HuH-7 (cell line): ENCODE results near the gene LCN10.
"Not testable (repeated sequence)": the region's sequence is repeated elsewhere in the genome, so short reads cannot be mapped to it uniquely, and the experiment has no call there.

Experiments
- DNase-seq: peaks from one replicate; pipeline ENCODE4 v3.0.0; 2011; ENCODE audit warnings: low spot score

The LCN10 gene

DNA sequence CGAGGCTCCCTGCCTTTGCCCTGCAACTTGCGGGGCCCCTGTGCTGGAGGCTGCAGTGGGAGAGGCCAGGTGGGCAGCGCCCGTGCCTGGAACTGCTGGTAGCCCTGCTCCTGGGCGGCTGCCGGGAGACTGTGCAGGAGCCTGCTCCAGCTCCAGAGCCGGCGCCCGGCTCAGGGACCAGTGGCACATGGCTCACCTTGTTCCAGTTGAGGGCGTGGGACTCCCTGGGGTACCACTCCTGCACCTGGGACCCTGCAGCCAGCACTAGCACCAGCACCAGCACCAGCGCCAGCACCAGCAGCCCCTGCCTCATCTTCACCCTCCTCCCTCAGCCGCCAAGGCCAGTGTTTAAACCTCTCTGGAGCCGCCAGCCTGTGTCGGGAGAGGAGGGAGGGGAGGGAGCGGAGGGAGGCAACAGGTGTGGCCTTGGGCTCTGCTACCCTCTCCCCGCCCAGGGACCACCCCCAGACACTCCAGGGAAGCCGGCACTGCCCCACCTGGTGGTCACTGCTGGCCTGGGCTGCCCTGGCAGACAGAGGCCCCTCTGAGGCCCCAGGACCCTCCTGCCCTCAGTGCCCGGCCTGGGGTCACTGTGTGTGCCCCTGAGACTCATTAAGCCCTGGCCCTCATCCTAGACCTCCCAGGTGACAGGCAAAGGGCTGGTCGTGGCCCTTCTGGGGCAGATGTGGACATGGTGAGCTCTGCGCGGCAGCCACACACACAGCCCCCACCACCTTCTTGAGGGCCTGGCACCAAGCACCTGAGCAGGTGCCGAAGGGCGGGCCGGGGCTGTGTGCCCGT is at the start of gene LCN10:
LCN10 (minus strand) TSS at position 350 of the 801 bp plus-strand sequence; CDS start at position 313, 37 bp downstream.
- peak; percentile 94 for DNase-seq

DNA sequence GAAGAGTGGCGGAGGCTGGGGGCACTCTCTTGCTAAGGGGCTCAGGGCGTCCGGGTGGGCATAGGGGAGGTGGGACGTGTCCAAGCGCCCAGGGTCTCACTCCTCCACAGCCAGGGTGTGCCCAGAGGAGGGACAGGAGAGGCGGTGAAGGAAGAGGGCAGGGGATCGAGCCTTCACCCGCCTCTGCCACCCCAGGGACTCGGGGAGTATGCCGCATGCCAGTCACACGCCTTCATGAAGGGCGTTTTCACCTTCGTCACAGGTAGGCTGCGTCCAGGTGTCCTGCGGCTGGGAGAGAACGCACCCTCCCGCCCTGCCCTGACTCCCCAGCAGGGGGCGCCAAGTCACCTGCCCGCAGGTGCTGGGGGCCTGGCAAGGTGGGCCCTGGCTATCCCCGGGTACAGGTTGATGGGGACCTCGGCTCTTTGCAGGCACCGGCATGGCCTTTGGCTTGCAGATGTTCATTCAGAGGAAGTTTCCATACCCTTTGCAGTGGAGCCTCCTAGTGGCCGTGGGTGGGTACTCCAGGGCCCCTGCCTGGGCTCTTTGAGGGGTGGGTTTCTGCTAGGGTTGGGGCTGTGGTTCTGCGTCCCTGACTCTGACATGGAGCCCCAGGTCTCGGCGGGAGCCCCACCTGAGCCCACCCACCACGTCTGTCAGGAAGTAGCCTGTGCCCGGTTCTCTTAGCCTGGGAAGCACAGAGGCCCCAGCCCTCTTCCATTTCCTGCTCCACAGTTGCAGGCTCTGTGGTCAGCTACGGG is 49.0 kb upstream of the LCN10 start:
- DNase-seq: peak; percentile 49

DNA sequence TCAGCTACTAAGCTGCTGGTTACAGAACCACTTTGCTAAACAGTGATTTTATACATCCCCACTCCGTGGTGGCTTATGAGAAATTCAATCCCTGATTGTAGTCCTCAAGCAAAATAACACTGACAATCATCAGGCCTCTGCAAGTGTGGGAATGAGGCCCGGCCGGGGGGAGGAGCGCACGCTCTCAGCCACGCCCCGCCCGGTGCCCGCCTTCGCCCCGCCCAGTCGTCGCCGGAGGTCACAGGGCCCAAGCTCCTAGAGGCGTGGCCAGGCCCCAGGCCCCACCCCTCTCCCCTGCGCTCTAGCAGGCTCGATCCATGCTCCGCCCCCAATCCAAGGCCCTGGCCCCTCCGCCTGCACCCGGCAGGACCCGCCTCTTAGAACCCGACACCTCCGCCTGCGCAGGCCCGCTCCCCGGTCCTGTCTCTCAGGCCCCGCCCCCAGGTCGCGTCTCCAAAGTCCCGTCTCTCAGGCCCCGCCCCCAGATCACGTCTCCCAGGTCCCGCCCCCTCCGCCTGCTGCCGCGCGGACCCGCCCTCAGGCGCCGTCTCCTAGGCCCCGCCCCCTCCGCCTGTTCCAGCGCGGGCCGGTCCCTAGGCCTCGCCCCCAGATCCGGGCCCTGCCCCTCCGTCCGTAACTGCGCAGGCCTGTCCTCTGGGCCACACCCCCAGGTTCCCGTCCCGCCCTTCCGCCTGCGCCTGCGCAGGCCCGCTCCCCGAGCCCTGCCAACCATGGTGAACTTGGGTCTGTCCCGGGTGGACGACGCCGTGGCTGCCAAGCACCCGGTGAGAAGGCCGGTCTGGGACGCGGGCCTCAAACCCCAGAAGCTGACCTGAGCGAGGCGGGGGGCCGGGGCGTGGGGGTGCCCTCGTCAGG is 48.1 kb upstream of the LCN10 start, which contains the start of gene TMEM141:
TMEM141 (plus strand) TSS at position 705 of the 876 bp plus-strand sequence; CDS start at position 732, 27 bp downstream.
- peak; percentile 93 for DNase-seq

DNA sequence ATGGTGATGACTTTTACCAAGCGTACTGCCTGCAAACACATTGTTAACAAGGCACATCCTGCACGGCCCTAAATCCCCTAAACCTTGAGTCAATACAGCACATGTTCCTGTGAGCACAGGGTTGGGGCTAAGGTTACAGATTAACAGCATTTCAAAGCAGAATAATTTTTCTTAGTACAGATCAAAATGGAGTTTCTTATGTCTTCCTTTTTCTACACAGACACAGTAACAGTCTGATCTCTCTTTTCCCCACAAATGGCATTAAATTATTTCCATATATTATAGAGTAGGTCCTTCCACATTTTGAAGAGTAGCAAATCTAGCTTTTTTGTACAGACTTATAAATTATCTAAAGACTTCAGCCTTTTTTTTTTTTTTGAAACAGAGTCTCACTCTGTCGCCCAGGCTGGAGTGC is 46.8 kb upstream of the LCN10 start:
- no peak for DNase-seq

DNA sequence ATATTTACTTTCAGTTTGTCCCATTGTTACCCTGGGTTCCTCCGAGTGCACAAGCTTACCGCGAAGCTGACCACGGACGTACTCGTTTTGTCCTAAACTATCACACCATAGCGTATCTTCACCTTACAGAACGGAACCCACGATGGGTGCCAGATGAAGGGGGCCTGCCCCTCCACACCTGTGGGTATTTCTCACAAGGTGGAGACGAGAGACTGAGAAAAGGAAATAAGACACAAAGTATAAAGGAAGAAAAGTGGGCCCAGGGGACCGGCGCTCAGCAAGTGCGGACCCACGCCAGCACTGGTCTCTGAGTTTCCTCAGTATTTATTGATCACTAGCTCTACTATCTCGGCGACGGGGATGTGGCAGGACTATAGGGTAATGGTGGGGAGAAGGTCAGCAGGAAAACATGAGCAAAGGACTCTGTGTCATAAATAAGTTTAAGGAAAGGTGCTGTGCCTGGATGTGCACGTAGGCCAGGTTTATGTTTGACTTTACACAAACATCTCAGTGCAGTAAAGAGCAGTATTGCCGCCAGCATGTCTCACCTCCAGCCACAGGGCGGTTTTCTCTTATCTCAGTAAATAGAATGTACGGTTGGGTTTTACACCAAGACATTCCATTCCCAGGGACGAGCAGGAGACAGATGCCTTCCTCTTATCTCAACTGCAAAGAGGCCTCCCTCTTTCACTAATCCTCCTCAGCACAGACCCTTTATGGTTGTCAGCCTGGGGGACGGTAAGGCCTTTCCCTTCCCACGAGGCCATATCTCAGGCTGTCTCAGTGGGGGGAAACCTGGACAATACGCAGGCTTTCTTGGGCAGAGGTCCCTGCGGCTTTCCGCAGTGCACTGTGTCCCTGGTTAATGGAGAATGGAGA is 46.1 kb upstream of the LCN10 start:
- not testable (repeated sequence) for DNase-seq

DNA sequence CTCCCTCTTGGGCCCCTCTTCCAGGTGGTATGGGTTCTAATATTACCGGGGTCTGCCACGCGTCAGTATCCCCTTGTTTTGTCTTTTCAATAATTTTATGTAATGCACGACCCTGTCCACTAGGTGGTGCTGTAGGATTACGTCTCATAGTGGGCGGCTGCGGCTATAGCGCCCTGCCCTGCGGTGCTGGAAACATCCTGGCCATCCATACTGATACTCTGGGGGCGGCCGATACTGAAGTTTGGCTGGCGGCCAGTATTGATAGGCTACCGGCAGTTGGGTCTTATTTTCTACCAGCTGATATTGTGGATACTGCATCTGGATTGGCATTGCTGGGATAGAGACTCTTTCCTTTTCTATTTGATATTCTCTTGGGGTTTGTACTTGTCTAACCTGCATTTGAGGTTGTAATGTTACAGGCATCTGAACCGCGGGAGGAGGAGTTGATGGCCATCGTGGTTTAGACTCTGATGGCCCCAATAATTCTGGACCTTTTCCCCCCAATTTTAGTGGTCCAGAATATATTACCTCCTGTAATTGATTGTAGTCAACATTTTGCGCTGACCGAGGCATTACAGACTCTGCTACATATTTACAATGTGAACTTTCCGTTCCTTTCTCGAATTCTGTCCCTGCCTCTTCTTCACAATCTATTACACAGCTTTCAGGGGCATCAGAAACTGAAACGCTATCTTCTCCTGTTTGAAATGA is 45.1 kb upstream of the LCN10 start:
- DNase-seq: peak; percentile 77

DNA sequence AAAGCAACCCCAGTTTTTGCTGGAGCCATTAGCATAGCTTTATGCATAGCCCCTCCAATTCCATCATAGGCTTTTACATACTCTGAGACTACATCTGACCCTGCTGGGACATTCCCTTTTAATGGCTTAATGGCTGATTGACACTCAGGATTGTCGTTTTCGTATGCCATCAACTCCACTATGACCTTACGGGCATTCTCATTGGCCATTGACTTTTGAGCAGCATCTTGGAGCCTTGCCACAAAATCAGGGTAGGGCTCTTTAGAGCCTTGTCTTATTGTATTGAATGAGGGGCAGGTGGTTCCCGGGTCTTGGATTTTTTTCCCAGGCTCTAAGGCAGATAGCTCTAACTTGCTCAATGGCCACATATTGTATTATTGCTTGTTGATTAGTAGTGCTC is 44.2 kb upstream of the LCN10 start:
- not testable (repeated sequence) for DNase-seq

DNA sequence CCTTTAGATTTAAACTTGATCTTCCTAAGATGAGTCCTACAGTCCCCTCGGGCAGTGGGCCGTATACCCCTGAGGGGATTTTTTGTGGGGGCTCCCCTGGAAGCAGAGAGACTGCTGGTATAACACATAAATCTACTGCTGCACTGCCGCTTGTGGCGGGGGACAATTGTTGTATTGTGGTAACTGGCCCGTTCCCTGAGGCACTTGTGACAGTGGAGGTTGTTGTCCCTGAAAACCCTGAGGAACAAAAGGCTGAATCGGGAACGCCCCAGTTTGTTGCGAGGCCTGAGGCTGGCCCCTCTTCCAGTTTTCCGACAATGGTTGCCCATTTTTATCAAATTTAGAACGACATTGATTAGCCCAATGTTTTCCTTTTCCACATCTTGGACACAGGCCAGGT is 43.7 kb upstream of the LCN10 start:
- no peak for DNase-seq

DNA sequence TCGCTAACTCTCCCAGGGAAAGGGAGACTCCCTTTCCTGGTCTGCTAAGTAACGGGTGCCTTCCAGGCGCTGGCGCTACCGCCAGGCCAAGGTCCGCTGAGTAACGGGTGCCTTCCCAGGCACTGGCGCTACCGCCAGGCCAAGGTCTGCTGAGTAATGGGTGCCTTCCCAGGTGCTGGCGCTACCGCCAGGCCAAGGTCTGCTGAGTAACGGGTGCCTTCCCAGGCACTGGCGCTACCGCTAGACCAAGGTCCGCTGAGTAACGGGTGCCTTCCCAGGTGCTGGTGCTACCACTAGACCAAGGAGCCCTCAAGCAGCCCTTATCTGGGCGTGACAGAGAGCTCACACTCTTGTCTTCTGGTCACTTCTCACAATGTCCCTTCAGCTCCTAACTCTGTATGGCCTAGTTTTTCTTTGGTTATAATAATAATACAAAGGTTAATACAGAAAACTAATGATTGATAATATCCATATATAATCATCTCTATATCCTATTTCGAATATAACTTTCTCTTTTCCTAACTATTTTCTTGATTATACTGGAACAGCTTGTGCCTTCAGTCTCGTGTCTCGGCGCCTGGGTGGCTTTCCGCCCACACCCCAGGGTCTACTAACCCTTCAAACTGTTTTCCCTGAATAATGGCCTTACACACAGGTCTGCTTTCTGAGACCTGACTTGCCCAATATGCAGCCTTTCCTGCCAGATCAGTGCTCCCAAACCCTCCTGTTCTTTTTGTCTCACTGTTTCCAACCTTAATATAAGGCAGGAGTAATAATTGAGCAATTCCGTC is 43.0 kb upstream of the LCN10 start:
- DNase-seq: not testable (repeated sequence)

DNA sequence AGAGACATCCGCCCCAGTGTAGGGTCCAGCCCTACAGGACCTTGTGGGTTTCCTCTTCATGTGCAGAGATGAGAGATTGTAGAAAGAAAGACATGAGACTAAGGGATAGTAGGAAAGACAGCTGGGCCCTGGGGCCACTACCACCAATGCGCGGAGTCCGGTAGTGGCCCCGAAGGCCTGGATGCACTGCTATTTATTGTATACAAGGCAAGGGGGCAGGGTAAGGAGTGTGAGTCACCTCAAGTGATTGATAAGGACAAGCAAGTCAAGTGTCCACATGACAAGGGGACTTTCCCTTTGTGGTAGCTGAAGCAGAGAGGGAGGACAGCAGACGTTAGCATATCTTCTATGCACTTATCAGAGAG is 42.2 kb upstream of the LCN10 start:
- DNase-seq: no peak

DNA sequence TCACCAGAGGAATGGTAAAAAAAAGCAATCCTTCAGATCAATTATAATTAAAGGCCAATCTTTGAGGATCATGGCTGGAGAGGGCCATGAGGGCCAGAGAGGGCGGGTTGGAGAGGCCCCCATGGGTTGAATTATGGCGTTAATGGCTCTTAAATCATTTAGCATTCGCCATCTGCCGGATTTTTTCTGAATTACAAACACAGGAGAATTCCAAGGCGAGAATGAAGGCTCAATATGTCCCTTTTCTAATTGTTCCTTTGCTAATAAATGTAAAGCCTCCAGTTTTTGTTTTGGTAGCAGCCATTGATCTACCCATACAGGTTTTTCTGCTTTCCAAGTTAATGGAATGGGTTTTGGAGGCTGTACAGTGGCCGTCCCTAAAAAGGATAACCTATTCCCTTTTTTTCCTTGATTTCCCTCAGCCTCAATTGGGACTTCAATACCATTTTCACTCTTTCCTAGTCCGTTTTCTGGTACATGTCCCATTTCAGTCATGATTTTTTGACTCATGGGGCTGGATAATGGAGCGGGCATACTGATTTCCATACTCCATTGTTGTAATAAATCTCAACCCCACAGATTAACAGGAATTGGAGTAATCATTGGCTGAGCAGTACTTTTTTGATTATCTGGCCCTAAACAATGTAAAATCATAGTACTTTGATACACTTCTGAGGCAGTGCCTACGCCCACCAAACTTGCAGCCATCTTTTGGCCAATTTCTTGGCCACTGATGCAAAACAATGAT is 41.7 kb upstream of the LCN10 start:
- DNase-seq: no peak

DNA sequence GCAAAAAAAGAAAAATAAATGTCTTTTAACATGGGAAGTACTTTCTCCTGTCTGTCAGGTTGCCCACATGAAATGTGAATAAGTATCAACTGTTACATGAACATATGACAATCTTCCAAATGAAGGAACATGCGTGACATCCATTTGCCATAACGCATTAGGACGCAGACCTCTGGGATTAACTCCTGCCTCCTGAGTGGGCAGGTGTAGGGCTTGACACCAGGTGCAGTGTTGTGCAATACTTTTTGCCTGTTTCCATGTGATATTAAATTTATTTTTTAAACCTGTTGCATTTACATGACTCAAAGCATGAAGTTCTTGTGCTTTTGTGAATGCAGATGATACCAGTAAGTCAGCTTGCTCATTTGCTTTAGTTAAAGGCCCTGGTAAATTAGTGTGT is 39.7 kb upstream of the LCN10 start:
- no peak for DNase-seq

DNA sequence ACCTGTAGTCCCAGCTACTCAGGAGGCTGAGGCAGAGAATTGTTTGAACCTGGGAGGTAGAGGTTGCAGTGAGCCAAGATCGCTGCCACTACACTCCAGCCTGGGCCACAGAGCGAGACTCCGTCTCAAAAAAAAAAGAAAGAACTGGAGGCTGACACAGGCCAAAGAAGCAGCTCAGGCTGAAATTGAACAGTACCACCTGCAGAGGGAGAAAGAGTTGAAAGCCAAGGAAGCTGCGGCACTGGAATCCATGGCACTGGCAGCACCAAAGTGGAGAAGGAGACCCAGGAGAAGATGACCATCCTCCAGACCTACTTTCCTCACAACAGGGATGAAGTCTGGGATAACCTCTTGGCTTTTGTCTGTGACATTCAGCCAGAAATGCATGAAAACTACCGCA is 37.1 kb upstream of the LCN10 start:
- DNase-seq: no peak

DNA sequence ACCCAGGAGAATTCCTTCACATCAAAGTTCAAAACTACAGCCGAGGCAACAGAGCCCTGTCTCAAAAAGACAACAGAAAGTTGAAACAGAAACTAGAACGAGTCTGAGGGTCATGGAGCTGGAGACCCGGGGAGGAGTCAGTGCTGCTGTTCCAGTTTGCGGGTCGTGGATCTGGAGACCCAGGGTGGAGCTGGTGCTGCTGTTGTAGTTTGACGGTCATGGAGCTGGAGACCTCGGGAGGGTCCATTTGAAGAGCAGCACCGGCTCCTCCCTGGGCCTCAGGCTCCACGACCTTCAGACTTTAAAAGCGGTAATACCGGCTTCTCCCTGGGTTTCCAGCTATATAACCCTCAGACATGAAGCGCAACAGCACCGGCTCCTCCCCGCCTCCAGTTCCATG is 34.6 kb upstream of the LCN10 start:
- DNase-seq: no peak

DNA sequence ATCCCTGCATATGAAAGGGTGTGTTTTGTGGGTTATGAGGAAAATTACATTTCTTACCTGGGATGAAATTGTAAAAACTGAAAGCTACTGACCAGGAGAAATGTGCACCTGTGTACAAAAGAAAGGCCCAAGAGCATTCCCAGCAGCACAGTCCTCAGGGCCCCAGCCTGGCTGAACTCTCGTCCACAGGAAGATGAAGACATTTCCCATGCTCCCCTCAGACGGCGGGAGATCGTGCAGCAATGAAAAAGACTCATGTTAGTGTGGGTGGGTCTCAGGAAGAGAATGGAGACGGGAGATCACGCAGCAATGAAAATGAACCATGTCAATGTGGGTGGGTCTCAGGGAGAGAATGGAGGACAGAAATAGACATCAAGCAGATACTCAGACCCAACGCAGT is 34.2 kb upstream of the LCN10 start:
- no peak for DNase-seq

DNA sequence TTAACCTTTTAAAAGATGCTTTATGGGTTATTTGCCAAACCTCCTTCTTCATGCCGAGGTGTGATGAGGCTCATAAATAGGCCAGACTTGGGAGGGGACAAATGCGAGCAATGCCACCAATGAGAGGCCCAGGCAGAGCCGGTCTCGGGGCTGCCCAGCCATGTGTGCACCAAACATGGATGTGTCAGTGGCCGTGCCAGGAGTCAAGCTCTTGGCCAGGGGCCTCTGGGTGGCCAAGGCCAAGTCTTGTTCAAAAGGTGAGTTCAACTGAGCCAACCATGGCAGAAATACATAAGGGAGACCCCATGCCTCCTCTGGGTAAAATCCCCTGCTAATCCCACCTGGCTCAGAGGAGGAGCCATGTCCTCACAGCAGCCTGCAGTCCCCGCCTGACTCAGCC is 32.5 kb upstream of the LCN10 start:
- no peak for DNase-seq

DNA sequence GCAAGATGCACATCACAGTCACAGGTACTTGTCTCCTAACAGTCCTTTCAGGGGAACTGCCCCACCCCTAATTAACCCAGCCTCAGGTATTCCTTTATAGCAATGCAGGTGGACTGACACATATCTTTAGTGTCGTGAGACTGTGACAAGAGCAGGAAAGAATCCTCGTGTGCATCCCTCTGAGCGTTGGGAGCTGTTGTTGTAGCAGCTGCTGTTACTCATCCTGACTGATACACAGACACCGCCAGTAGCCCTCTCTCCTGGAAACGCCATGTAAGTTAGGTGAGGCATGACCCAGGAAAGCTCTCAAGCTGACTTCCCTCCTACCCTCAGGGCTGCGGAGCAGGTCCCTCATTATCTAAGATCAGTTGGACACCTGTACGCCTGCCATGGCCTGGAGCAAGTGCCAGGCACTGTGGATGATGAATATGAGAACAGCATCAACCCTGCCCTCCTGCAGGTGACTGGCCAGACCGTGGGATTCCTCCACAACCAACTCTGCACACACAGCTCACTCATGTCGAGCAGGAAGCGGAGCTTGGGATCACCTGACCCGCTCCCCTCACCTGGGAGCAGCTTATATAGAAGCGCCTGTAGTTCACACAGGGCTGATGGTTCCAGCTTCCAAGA is 31.8 kb upstream of the LCN10 start:
- no peak for DNase-seq

DNA sequence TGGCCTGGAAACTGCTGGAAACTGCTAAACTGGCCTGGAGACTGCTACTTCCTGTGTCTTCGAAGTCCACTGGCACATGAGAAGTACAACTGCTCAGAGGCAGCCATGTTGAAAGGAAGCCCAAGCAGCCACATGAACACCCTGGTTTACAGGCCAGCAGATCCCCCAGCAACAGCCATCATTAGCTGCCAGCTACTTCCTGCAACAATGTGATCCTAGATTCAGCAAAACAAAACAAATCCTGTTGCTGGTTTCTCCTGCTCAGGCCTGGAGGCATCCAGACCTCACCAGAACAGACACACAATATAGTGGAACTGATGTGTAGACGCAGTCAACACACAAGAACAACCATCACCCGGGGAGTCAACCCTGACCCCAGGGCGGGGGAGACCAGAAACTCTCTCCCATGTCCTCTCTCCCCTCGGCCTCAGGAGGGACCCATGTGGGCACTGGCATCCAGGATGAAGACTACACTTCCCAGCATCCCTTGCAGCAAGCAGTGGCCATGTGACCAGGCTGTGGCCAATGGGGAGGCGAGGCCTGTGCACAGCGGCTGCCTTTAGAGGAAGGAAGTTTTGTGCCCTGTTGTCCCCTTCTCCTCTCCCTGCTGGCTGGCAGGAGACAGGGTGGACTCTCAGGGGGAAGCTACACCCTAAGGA is 30.8 kb upstream of the LCN10 start:
- DNase-seq: no peak
